ENCODE data around the gene PCBP4.

The PCBP4 gene

DNA sequence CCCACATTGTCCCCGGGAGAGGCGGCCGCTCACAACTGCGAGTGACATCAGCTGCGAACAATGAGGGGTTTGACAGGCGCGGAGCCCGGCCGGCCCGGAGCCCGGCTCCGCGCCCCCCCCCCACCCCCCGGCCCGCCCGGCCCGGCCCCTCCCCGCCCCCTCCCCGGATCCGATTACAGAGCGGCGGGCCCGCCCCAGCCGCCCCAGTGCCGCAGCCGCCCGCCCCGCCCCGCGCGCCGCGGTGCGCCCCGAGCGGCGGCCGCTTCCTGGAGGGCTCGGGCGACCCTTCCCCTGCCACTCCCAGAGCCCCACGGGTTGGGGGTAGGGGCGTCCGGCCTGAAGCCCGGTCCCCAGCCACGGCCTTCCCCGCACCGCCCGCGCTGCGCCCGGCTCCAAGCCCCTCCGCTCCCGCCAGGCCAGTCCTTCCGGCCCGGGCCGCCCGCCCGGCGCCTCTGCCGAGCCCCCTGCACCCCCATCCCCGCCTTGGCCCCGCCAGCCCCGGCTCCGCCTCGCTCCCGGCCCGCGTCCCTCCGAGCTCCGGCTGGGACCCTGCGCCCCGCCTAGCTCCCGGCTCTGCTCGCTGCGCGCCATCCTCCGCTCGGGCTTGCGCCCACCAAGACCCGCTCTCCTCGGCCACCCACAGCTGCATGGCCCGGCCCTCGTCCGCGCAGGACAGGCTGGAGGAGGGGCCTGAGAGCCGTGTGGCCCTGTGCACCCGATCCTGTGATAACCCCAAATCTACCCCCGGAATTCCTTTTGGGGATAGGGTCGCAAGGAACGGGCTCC, at the start of gene PCBP4:
Gene PCBP4, minus strand, starts transcription at position 71 of the 786 bp plus-strand sequence. CDS start 6,214 bp downstream, outside the sequence.
- peak; percentile 22 for DNase-seq

DNA sequence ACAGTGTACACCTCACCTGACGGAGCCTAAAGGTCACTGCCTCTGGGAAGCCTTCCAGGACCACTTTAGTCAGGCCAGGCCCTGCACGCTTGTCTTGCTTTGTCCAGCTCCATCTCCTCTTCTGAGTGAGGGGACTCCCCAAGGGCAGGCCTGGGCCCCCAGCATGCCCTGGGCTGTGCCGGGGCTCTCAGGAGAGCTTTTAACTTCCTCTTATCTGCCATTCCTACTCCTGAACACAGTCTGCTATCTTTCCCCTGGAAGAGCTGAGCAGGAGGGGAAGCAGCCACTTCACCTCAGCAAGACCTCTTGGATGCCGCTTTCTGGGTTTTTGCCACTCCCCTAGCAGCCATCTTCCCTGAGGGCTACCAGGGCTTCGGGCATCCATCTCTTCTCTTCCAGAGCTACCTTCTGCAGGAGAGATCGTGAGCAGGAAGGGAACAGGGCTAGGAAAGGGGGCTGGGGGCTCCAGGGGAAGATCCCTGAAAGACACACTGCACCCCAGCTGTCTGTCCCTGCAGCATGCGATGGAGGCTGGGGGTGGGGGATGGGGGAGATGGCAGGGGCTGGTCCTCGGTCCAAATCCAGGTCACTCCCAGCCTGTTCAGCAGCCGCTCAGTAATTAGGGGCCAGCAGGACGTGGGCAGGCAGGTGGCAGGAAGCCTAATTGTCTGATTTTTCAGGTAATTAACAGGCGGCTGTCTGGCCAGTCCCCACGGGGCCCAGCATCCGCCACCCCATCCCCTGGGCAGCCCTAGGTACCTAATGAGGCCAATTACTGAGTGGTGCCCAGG, 48.4 kb upstream of the PCBP4 start:
- no peak for DNase-seq

DNA sequence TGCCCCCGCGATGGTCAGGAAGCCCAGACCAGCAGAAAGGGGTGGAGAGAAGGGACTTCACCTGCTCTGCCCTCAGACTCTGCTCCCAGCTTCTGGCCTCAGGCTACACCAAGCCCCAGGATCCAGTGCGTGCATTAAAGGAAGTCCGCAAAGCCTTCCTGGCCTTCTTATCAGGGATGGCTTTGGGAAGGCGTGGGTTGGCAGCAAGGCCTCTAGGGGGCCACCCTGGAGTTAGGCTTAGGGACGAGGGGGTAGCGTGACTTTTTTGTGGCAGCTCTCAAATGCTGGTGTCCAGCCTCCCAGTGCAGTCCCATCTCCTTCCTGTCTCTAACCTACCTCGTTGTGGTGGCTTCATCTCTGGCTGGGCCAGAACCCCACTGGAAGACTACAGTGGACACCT, 47.4 kb upstream of the PCBP4 start:
- no peak for DNase-seq

GRCh38 chr3:52013802-52014598, 46.7 kb upstream of the PCBP4 start:
- no peak for DNase-seq

- DNase-seq, result no peak
These were observed 45.4 kb upstream of the PCBP4 start for GRCh38 chr3:52012699-52013098.

DNA sequence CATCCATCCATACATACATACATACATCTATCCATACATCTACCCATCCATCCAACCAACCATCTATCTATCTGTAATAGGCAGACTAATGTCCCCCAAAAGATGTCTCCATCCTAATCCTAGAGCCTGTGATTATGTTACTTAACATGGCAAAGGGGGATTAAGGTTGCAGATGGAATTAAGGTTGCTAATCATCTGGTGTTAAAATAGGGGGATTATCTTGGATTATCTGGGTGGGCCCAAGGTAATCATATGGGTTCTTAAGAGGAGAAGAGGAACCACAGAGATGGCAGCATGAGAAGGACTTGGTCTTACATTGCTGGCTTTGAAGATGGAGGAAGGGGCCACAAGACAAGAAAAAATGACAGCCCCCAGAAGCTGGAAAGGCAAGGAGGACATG, 43.2 kb upstream of the PCBP4 start:
- no peak for DNase-seq

GRCh38 chr3:52007291-52007690, 40.0 kb upstream of the PCBP4 start:
- DNase-seq, result no peak

DNA sequence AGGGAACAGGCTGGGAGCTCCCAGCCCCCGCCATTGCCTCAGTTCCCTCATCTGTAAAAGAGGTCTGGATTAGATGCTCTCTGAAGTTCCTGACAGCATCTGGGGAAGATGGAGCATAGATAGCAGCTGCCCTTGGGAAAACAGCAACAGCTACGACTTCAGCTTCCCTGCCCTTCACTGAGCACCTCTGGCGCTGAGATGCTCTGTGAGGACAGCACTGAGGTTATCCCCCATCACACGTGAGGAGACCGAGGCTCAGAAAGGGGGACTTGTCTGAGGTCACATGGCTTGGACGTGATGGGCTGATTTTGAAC, 39.5 kb upstream of the PCBP4 start:
- no peak for DNase-seq

GRCh38 chr3:52006017-52006819, 39.0 kb upstream of the PCBP4 start:
- DNase-seq, result peak; percentile 12

- no peak for DNase-seq
These were observed 38.3 kb upstream of the PCBP4 start for GRCh38 chr3:52005571-52005986.

DNA sequence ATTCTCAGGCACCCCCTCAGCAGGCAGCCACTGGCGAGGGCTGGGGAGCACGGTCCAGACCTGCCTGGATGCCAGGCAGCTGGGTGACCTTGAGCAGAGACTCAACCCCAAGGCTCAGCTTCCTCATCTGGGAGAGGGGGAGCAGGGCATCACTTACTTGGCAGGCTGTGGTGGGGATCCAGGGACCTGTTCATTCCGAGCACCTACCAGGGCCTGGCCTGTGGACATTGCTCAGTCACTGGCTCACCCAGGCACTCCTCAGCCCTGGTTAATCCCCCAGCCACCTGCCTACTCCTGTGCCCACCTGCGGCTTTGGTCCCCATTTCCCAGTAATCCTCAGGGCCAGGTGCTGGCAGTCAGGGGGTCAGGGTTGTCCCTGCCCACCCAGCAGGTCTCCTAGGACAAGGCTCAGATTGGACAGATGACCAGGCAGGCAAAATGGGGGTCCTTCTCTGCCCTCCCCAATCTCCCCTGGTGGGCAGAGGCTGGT, 37.7 kb upstream of the PCBP4 start:
- DNase-seq, result no peak

DNA sequence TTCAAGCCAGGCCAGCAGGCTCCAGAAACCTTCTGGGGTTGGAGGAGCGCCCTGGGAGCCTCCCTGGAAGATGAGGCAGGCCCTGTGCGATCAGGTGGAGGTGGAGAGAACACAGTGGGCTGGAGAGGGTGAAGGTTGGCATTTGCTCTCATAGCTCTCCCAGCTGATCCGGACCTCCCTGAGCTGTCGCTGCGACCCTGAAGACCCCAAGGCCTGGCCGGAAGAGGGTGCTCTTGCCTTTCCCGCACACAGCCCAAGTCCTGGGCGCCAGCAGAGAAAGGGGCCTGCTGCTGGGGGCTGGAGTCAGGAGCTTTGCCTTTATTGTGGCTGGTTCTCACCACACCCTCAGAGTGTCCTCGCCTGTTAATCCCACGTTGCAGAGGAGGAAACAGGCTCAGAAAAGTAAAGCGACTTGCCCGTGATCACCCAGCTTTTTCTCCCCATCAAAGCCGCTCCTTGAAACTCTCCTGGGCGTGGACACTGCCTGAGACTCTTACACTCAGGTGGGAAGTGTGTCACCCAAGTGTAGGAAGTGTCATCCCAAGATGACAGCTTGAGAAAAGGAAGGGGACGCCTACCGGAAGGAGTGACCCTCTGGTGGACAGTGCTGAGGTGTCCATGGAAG, 37.0 kb upstream of the PCBP4 start:
- peak; percentile 46 for DNase-seq

DNA sequence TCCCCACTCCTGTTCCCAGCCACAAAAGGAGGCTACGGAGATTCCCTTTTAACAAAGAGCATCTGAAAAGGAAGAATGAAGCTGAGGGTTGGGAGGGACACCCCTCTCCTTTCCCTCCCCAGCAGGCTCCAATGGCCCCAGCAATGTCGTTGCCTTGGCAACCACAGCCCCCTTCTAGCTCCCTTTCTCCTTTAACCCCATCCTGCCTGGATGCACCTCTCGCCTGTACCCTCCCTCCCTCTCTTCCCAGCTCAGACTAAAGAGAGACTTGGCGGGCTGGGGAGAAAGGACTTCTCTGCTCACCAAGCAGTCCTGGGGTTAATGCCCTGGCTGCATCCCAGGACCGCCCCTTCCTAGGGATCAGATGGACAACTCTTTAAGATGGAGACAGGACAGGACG, 35.5 kb upstream of the PCBP4 start:
- no peak for DNase-seq

- peak; percentile 73 for DNase-seq
These were observed 34.3 kb upstream of the PCBP4 start for GRCh38 chr3:52001443-52001974.

- DNase-seq, result peak; percentile 26
These were observed 32.6 kb upstream of the PCBP4 start for GRCh38 chr3:51999846-52000245.

DNA sequence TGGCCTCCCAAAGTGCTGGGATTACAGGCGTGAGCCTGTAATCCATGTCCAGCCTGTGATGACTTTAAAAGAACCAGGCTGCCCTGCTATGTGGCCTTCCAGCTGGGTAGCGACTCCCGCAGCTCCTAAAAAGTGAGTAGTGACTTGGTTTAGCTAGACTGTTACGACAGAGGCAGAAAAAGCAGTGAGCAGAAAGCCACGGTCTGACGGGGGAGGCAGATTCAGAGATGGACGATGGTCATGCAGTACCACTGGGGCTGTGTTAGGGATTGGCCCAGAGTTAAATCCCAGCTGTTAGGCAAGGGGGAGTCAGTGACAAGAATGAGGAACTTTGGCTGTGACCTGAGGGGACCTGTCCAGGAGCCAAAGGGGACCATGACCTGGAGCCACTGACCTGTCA, 31.5 kb upstream of the PCBP4 start:
- DNase-seq, result no peak

DNA sequence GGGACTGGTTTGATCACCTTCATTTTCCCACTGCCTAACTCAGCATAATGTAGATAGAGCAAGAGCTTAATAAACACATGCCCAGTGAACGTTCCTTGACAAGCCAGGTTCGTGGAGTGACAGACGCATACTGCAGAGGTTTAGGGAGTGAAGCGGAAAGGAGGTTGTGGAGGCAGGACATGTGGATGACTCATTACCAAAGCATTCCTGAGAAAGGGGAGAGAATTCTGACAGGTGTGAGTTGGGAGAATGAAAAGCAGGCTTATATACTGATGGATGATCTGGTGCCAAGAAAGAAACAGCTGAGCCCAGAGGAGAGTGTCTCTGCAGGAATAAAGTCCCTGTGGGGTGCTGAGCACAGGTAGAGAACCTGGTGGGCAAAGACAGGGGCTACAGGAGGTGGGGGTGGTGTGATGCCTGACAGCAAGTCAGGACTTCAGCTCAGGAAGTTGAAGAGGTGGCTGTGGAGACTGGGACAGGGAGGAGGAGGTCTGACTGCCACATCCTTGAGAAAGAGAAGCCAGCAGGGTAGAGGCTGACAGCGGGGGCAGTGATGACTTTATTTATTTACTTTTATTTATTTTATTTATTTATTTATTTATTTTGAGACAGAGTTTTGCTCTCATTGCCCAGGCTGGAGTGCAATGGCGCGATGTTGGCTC, 30.8 kb upstream of the PCBP4 start:
- DNase-seq, result no peak

DNA sequence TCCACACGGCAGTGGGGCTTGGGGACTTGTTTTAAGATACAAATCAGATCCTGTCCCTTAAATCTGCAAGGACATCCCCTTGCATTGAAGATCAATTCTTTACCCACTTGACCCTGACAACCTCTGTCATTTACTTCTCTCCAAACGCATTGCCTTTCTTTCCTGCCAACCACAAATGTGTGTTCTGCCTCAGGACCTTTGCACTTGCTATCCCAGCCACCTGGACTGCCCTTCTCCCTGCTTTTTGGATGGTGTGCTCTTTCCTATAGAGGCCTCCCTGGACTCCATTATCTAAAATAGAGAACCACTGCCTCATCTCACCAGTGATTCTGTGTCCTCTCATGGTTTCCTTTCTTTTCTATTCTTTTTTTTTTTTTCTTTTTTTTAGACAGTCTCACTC, 29.9 kb upstream of the PCBP4 start:
- no peak for DNase-seq

GRCh38 chr3:51995346-51996163, 28.3 kb upstream of the PCBP4 start, which contains the start of gene RPL29:
Gene RPL29, minus strand, starts transcription at chr3:51995895. Its CDS starts 434 bp downstream, at chr3:51995461.
- DNase-seq, result peak; percentile 94

GRCh38 chr3:51994530-51994929, 27.3 kb upstream of the PCBP4 start:
- no peak for DNase-seq
